GM10266 (cell line): ENCODE data around the gene CTBP1.

Experiments
- DNase-seq: peaks from one replicate; pipeline ENCODE4 v3.0.0; 2012; ENCODE audit errors: extremely low spot score
- TF ChIP-seq, protein P1 (sequence below): IDR thresholded peaks from 2 replicates; pipeline ENCODE4 v1.5.1; 2012; ENCODE audit warnings: mild to moderate bottlenecking, low read depth; ENCODE audit not compliant: control insufficient read depth, insufficient read depth; ENCODE audit errors: missing control alignments

Gene CTBP1

DNA sequence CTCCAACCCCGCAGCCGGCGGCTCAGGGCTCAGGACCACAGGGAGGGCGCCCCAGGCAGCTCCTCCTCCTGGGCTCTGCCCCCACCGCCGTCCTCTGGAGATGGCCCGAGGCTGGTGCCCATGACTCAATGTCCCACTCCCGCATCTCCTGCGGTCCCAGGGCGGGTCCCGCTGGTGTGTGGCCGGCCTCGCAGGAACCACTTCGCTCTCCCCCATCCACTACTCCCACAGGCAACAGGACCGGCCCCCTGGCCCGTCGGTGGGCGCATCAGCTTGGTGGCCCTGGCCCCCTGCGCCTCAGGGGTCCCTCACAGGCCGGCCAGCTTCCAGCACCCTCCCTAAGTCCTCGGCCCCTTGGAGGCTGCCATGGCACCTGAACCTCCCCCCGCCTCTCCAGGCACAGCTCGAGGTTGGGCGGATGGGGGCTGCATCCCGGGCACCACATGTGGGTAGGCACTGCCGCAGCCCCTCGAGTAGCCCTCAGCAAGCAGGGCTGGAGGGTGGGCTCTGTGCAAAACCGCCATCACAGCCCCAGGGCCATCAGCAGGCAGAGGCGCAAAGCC lies 53.7 kb downstream of the CTBP1 start:
- no peak for DNase-seq
- TF ChIP-seq, protein P1, sequence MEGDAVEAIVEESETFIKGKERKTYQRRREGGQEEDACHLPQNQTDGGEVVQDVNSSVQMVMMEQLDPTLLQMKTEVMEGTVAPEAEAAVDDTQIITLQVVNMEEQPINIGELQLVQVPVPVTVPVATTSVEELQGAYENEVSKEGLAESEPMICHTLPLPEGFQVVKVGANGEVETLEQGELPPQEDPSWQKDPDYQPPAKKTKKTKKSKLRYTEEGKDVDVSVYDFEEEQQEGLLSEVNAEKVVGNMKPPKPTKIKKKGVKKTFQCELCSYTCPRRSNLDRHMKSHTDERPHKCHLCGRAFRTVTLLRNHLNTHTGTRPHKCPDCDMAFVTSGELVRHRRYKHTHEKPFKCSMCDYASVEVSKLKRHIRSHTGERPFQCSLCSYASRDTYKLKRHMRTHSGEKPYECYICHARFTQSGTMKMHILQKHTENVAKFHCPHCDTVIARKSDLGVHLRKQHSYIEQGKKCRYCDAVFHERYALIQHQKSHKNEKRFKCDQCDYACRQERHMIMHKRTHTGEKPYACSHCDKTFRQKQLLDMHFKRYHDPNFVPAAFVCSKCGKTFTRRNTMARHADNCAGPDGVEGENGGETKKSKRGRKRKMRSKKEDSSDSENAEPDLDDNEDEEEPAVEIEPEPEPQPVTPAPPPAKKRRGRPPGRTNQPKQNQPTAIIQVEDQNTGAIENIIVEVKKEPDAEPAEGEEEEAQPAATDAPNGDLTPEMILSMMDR = no peak

DNA sequence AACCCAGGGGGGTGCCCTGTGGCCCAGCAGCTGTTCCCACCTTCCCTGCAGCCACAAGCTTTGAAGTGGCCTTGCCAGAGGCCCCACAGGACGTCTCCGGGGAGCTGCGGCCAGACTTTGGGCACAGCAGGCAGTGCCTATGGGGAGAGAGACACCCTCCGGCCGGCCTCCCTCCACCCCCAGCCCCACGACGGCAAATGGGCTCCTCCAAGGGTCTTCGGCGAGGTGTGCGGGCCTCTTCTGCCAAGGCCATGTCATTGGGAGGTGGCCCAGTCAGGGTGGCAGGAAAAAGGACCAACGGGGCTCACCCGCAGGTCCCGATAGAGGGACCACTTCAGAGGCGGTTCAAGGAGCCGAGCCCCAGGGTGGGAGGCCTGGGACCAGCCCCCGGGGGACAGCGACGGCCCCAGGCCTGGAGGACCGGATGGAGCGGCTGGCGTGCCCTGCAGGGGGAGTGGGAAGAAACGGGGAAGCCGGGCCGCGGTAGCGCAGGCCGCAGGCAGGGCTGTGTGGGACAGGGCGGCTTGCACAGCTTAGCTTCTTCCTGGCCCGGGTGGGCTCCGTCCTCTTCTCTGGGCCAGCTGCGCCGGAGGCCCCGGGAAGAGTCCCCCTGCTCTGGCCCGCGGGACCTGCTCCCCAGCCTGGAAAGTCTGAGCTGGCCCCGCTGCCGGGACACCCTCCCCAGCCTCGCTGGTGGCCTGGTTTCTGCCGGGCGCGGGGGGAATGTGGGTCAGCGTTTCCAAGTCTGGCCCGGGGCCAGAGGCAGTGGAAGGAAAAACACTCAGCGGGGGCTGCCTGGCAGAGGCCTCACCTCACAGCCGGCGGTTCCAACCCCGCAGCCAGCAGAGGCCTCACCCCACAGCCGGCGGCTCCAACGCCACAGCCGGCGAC lies 54.7 kb downstream of the CTBP1 start:
- TF ChIP-seq, protein P1 = no peak
- DNase-seq = no peak

DNA sequence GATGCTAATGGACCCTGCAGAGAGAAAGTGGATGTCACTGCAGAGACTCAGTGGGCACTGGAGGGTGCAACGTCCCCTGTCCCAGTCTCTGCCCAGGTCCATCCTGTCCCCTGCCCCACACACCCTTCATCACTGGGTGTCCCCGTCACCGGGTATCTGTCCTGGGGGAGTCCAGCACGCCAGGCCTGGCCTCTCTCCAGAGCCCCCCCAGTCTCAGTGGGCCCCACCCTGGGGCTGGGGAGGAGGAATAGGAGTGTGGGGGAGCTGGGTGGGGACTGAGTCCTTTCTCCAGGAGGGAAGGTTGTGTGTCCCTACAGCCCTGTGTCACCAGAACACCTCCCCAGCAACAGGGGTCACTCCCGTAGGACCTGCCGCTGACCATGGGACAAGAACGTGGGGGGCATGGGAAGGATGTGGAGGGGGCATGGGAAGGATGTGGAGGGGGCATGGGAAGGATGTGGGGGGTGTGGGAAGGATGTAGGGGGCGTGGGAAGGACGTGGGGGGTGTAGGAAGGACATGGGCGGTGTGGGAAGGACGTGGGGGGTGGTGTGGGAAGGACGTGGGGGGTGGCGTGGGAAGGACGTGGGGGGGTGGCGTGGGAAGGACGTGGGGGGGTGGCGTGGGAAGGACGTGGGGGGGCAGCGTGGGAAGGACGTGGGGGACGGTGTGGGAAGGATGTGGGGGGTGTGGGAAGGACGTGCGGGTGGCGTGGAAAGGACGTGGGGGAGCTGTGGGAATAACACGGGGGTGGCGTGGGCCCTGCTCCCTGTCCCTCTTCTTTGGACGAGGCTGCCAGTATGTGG lies 55.5 kb downstream of the CTBP1 start:
- TF ChIP-seq, protein P1 = no peak
- DNase-seq = no peak

DNA sequence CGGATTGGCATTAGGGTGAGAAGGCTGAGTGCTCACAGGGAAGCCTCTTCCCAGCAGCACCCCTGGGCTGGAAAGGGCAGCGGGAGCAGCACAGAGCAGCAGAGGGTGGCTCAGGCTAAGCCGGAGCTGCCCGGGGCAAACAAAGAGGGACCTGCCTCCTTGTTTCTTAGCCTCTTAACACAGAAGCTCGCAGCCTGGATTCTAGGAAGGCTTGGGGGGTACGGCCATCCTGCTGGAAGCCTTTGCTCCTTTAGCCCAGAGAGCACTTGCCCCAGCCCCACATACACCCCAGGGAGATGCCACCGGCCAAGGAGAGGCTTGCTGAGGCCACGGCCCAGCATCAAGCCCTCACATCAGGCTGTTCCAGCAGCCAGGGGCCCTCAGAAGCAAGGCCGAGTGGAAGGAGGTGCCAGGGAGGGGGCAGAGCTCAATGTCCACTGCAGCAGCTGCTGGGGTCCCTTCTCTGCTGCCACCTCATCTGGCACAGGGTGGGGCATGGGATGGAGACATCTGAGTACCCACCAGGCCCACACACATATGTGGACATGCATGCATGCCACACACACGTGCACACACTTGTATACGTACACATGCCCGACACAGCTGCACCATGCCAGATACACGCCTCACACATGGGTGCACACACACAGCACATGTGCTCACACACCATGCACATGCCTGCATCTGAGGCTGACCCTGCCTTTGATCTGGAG lies 56.3 kb downstream of the CTBP1 start:
- no peak for DNase-seq
- TF ChIP-seq, protein P1 = no peak

DNA sequence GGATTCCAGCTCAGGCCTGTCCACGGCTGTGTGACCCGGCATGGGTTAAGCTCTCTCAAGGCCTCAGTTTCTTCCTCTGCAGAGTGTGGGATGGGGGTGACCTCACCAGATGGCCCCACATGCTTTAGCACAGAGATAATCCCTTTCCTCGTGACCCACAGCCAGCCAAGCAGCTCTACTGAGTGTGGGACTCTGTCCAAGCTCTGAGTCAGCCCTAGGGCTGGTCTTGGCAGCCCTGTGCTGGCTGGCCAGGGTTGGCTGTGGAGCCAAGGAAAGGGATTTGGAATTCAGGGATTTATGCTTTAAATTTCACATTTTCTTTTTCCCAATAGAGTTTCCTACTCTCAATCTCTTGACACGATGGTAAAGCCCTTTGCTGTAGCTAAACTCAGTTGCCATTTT lies 56.8 kb downstream of the CTBP1 start:
- DNase-seq = no peak

DNA sequence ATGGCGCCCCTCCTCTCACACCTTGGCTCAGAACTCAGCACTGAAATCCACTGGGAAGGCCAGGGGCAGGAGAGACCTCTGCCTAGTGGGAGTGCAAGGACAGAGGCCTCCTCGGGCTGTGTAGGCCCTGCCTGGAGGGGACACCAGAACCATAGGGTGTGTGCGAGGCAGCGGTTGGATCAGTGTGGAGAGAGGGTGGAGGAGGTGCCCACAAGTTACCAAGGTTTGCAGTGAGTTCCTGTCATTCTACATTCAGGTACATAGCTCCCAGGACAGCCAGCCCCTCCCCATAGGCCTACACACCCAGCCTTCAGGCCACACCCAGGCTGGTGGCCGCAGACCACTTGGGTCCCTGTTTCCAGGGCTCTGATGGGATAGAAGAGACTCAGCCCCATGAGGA lies 57.3 kb downstream of the CTBP1 start:
- DNase-seq = no peak
- TF ChIP-seq, protein P1 = no peak

More for the DNA sequence above, 56.8 kb downstream of the CTBP1 start:
- TF ChIP-seq, protein P1 = no peak
